HepG2 (cell line): Measurements from ENCODE around the gene OR4B1. TPM values are rescaled to one million over a fixed set of nuclear protein-coding genes. Genes with fewer than 3 reads are reported as not detected.

ENCODE experiments used
- ATAC-seq: fragments of 200-7000 bp; cut with Tn5 transposase; 3 replicates; pipeline ENCODE4 v1.9.1; 2020; ENCODE audit warnings: mild to moderate bottlenecking, moderate library complexity
- BruUV-seq: library from RNA; stranded (reverse); fragments of 400-500 nt; replicated peaks from 2 replicates; lab custom pipeline; 2021; lab: Mats Ljungman, UMichigan
- CTCF ChIA-PET: fragments of 300-600 bp; formaldehyde crosslinking; extraction: SDS; loops from one replicate; lab custom pipeline; 2021; ENCODE audit warnings: low total read pairs, inconsistent platforms, low intra/inter-chr PET ratio; lab: Yijun Ruan, JAX
- POLR2A ChIA-PET: fragments of 350-600 bp; sonication (Branson Sonifier 250); formaldehyde crosslinking; loops from one replicate; lab custom pipeline; 2020; ENCODE audit warnings: antibody characterized with exemption, inconsistent platforms; lab: Yijun Ruan, JAX
- DNase-seq: peaks from one replicate; pipeline ENCODE4 v3.0.0-alpha.2; 2015; ENCODE audit warnings: low spot score
- FAIRE-seq: peaks from 3 replicates; lab custom pipeline; 2011; peaks lifted over from hg19 to GRCh38; lab: Jason Lieb, UNC
- H2AFZ ChIP-seq: one replicate; pipeline ENCODE4 v1.6.1; 2011; ENCODE audit warnings: low read length, inconsistent platforms
- H3K27ac ChIP-seq: fragments of 300-600 bp; 3 replicates; pipeline ENCODE4 v1.8.0; 2011; ENCODE audit warnings: mixed run types, mild to moderate bottlenecking, mixed read lengths, low read length, inconsistent platforms; ENCODE audit not compliant: insufficient read depth; ENCODE audit errors: extremely low read length
- H3K27me3 ChIP-seq, 2 experiments: fragments of 200-600 bp in 1 of 2; 2 replicates in 1 of 2; 3 replicates in 1 of 2; pipeline versions ENCODE4 v1.6.0 to v1.8.0; 2011; ENCODE audit warnings: low read length in 2 of 2, mild to moderate bottlenecking in 2 of 2, moderate library complexity in 2 of 2, inconsistent platforms in 1 of 2; ENCODE audit not compliant: insufficient read depth in 2 of 2, control insufficient read depth in 1 of 2
- H3K36me3 ChIP-seq, 2 experiments: fragments of 200-600 bp in 1 of 2; replicated peaks in 1 of 2; 2 replicates in 1 of 2; 3 replicates in 1 of 2; pipeline versions ENCODE4 v1.5.1 to v1.8.0; 2011; ENCODE audit warnings: low read length in 2 of 2, inconsistent platforms in 1 of 2; ENCODE audit not compliant: insufficient read depth in 2 of 2, control insufficient read depth in 1 of 2
- H3K4me1 ChIP-seq: 2 replicates; pipeline ENCODE4 v1.5.1; 2012; ENCODE audit warnings: low read length, inconsistent platforms; ENCODE audit not compliant: insufficient read depth
- H3K4me2 ChIP-seq: 2 replicates; pipeline ENCODE4 v1.6.0; 2011; ENCODE audit warnings: low read depth, low read length, inconsistent platforms
- H3K4me3 ChIP-seq, 3 experiments: fragments of 200-600 bp in 1 of 3; sonication (generic), shearing (Covaris generic) in 1 of 3; replicated peaks in 1 of 3; 2 replicates each; pipeline ENCODE4 v1.5.1; 2011 to 2016; ENCODE audit warnings: low read length in 3 of 3, inconsistent platforms in 2 of 3, low read depth in 2 of 3, mild to moderate bottlenecking in 2 of 3, control low read depth in 1 of 3, mixed read lengths in 1 of 3; ENCODE audit not compliant: insufficient read depth in 1 of 3
- H3K79me2 ChIP-seq: one replicate; pipeline ENCODE4 v1.6.1; 2011; ENCODE audit warnings: low read length, inconsistent platforms; ENCODE audit not compliant: insufficient read depth
- H3K9ac ChIP-seq: 2 replicates; pipeline ENCODE4 v1.6.0; 2011; ENCODE audit warnings: mild to moderate bottlenecking, low read depth, low read length, inconsistent platforms; ENCODE audit not compliant: insufficient read depth
- H3K9me3 ChIP-seq: 2 replicates; pipeline ENCODE4 v1.5.1; 2012; ENCODE audit warnings: mild to moderate bottlenecking, low read length
- H4K20me1 ChIP-seq: 2 replicates; pipeline ENCODE4 v1.6.0; 2011; ENCODE audit warnings: inconsistent platforms, mild to moderate bottlenecking, low read length, moderate library complexity; ENCODE audit not compliant: insufficient read depth
- BCL6 ChIP-seq: IDR thresholded peaks from 2 replicates; pipeline ENCODE4 v1.6.1; 2016; ENCODE audit warnings: missing genetic modification reagents, missing compliant biosample characterization
- RBFOX2 ChIP-seq: fragments of 200-400 bp; formaldehyde crosslinking; IDR thresholded peaks from 2 replicates; pipeline ENCODE4 v1.6.1; 2017; ENCODE audit warnings: low read depth, mild to moderate bottlenecking, low read length
- SRY ChIP-seq: sonication (generic); formaldehyde crosslinking; IDR thresholded peaks from 2 replicates; pipeline ENCODE4 v1.8.0; 2022; ENCODE audit warnings: mild to moderate bottlenecking, missing genetic modification reagents
- ZNF350 ChIP-seq: sonication (generic); formaldehyde crosslinking; IDR thresholded peaks from 2 replicates; pipeline ENCODE4 v1.4.0; 2020; ENCODE audit warnings: mild to moderate bottlenecking, low read depth, missing genetic modification reagents, borderline replicate concordance
- ZNF550 ChIP-seq: sonication (generic); formaldehyde crosslinking; IDR thresholded peaks from 2 replicates; pipeline ENCODE4 v1.4.0; 2020; ENCODE audit warnings: mild to moderate bottlenecking, missing genetic modification reagents, borderline replicate concordance
- ZNF558 ChIP-seq: sonication (generic); formaldehyde crosslinking; IDR thresholded peaks from 2 replicates; pipeline ENCODE4 v1.9.0; 2022; ENCODE audit warnings: mild to moderate bottlenecking, missing genetic modification reagents, borderline replicate concordance
- ZNF678 ChIP-seq: sonication (generic); formaldehyde crosslinking; IDR thresholded peaks from 2 replicates; pipeline ENCODE4 v1.4.0; 2020; ENCODE audit warnings: mild to moderate bottlenecking, missing genetic modification reagents
- ZNF737 ChIP-seq: sonication (generic); formaldehyde crosslinking; IDR thresholded peaks from 2 replicates; pipeline ENCODE4 v1.5.0; 2020; ENCODE audit warnings: missing genetic modification reagents, mild to moderate bottlenecking, borderline replicate concordance
- WGBS: methylation state at CpG from one replicate; pipeline ENCODE4 v1.1.6; 2017; ENCODE audit warnings: low lambda C conversion rate; 5-methylcytosine and 5-hydroxymethylcytosine counted together
- in situ Hi-C: cut with HindIII; loops from 2 replicates; pipeline ENCODE4 v1.10.0; 2017; ENCODE audit warnings: low pct_unique_long_range_greater_than_20kb; ENCODE audit not compliant: extremely low pct_ligation_motif_present
- intact Hi-C: fragments of 100-400 bp; cut with micrococcal nuclease; formaldehyde crosslinking; loops from one replicate; pipeline ENCODE4 v1.10.0; 2022; ENCODE audit not compliant: unreplicated experiment
- polyA plus RNA-seq, 8 experiments: library from polyadenylated mRNA; depleted of rRNA in 3 of 8; stranded (reverse) in 7 of 8; unstranded in 1 of 8; fragments of >200 nt; fragmentation: Illumina TruSeq in 4 of 8; extraction: Trizol in 4 of 8; gene quantifications; 2 replicates each; pipeline versions ENCODE4 v1.2.1 to v1.2.3, GENCODE V29; 2011 to 2016; ENCODE audit warnings: low read depth in 4 of 8, missing spikeins in 1 of 8, mixed read lengths in 1 of 8; ENCODE audit not compliant: insufficient read depth in 1 of 8
- total RNA-seq, 5 experiments: library from RNA; depleted of rRNA; stranded (reverse); fragments of >200 nt; fragmentation: Illumina TruSeq; extraction: Trizol; gene quantifications; 2 replicates each; pipeline ENCODE4 v1.2.3, GENCODE V29; 2016; ENCODE audit warnings: low read depth in 1 of 5
- TF ChIP-seq, protein P1 (sequence below): sonication (generic); formaldehyde crosslinking; IDR thresholded peaks from 2 replicates; pipeline ENCODE4 v1.4.0; 2020; ENCODE audit warnings: missing genetic modification reagents
- TF ChIP-seq, protein P2 (sequence below): sonication (generic); formaldehyde crosslinking; IDR thresholded peaks from 2 replicates; pipeline ENCODE4 v1.4.0; 2020; ENCODE audit warnings: missing genetic modification reagents; ENCODE audit errors: not compliant biosample characterization
- TF ChIP-seq, protein P3 (sequence below): IDR thresholded peaks from 2 replicates; pipeline ENCODE4 v1.6.1; 2016; ENCODE audit warnings: mild to moderate bottlenecking
- TF ChIP-seq, protein P4 (sequence below): IDR thresholded peaks from 2 replicates; pipeline ENCODE4 v1.6.1; 2016; ENCODE audit warnings: missing genetic modification reagents, missing compliant biosample characterization

The OR4B1 gene
- total and polyA plus RNA-seq, 2 of the 13 experiments (the other 11 are each of a cell fraction or from before 2014, with no cell fraction given): not detected

DNA sequence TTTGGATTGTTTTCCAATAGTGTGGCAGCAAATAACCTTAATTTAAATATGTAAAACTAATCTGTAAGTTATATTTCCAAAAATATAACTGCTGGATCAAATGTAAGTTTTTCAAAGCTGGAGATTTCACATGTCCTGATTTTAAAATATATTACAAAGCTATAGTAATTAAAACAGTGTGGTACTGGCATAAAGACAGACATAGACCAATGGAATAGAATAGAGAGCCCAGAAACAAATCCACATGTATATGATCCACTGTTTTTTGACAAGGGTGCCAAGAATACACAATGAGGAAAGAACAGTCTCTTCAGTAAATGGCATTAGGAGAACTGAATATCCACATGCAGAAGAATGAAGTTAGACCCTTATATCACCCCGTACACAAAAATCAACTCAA is 32.3 kb downstream of the OR4B1 start:
- Histone ChIP-seq H3K4me1 (no peaks in the 10 kb centered on the region), H3K27me3 (no peaks in the 10 kb centered on the region), H3K36me3 (no peaks in the 10 kb centered on the region), H3K79me2 (no peaks in the 10 kb centered on the region)
- FAIRE-seq (no peak), DNase-seq (no peak)
- POLR2A ChIA-PET: no interaction called here
- TF ChIP-seq RBFOX2 (no peak), SRY (CRISPR knock-in tag) (no peak), ZNF737 (no peak), ZNF558 (no peak), ZNF678 (CRISPR knock-in tag) (no peak), ZNF550 (CRISPR knock-in tag) (no peak), BCL6 (CRISPR knock-in tag) (no peak), ZNF350 (CRISPR knock-in tag) (no peak)
- TF ChIP-seq, protein P1, sequence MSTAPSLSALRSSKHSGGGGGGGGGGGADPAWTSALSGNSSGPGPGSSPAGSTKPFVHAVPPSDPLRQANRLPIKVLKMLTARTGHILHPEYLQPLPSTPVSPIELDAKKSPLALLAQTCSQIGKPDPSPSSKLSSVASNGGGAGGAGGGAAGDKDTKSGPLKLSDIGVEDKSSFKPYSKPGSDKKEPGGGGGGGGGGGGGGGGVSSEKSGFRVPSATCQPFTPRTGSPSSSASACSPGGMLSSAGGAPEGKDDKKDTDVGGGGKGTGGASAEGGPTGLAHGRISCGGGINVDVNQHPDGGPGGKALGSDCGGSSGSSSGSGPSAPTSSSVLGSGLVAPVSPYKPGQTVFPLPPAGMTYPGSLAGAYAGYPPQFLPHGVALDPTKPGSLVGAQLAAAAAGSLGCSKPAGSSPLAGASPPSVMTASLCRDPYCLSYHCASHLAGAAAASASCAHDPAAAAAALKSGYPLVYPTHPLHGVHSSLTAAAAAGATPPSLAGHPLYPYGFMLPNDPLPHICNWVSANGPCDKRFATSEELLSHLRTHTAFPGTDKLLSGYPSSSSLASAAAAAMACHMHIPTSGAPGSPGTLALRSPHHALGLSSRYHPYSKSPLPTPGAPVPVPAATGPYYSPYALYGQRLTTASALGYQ (CRISPR knock-in tag): no peak
- TF ChIP-seq, protein P2, sequence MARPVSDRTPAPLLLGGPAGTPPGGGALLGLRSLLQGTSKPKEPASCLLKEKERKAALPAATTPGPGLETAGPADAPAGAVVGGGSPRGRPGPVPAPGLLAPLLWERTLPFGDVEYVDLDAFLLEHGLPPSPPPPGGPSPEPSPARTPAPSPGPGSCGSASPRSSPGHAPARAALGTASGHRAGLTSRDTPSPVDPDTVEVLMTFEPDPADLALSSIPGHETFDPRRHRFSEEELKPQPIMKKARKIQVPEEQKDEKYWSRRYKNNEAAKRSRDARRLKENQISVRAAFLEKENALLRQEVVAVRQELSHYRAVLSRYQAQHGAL: no peak
- TF ChIP-seq, protein P3, sequence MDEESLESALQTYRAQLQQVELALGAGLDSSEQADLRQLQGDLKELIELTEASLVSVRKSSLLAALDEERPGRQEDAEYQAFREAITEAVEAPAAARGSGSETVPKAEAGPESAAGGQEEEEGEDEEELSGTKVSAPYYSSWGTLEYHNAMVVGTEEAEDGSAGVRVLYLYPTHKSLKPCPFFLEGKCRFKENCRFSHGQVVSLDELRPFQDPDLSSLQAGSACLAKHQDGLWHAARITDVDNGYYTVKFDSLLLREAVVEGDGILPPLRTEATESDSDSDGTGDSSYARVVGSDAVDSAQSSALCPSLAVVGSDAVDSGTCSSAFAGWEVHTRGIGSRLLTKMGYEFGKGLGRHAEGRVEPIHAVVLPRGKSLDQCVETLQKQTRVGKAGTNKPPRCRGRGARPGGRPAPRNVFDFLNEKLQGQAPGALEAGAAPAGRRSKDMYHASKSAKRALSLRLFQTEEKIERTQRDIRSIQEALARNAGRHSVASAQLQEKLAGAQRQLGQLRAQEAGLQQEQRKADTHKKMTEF (CRISPR knock-in tag): no peak
- TF ChIP-seq, protein P4, sequence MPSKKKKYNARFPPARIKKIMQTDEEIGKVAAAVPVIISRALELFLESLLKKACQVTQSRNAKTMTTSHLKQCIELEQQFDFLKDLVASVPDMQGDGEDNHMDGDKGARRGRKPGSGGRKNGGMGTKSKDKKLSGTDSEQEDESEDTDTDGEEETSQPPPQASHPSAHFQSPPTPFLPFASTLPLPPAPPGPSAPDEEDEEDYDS (CRISPR knock-in tag): no peak
- TF ChIP-seq, all 625 proteins: peak for 0
- Histone ChIP-seq H3K27ac (no peak overlapping the region), H2AFZ (no peak overlapping the region), H3K9ac (no peak overlapping the region), H3K4me2 (no peak overlapping the region), H3K4me3 (no peak overlapping the region), H4K20me1 (no peaks in the 10 kb centered on the region), H3K9me3 (peaks cover 7% of the 10 kb centered on the region)
- intact Hi-C loops: no loop called here
- no TSS peak for BruUV-seq
- in situ Hi-C loops: no loop called here
- ATAC-seq: no peak
- 0% methylated on average over 1 of the region's 1 CpG for WGBS
- CTCF ChIA-PET: no interaction called here
